AG04449 (cell line): ENCODE results near the gene MTX2.

Experiments used
- CTCF ChIA-PET: fragments of 350-600 bp; formaldehyde crosslinking; extraction: SDS; loops from one replicate; lab custom pipeline; 2021; ENCODE audit warnings: antibody characterized with exemption; lab: Yijun Ruan, JAX
- POLR2A ChIA-PET: fragments of 400-600, 350-600 bp; formaldehyde crosslinking; extraction: SDS; loops from one replicate; lab custom pipeline; 2020; ENCODE audit warnings: antibody characterized with exemption, inconsistent platforms; lab: Yijun Ruan, JAX
- DNase-seq: peaks from one replicate; pipeline ENCODE4 v3.0.0-alpha.2; 2010; ENCODE audit warnings: low read depth, low spot score
- H3K4me3 ChIP-seq: 2 replicates; pipeline ENCODE4 v1.5.1; 2011; ENCODE audit warnings: low read depth, mild to moderate bottlenecking, control low read depth, low read length
- TF ChIP-seq, protein P1 (sequence below): IDR thresholded peaks from one replicate; pipeline ENCODE4 v1.5.1; 2011; ENCODE audit warnings: mild to moderate bottlenecking, moderate library complexity, low read length, control low read depth, inconsistent platforms; ENCODE audit not compliant: insufficient read depth; ENCODE audit errors: missing control alignments

The MTX2 gene

DNA sequence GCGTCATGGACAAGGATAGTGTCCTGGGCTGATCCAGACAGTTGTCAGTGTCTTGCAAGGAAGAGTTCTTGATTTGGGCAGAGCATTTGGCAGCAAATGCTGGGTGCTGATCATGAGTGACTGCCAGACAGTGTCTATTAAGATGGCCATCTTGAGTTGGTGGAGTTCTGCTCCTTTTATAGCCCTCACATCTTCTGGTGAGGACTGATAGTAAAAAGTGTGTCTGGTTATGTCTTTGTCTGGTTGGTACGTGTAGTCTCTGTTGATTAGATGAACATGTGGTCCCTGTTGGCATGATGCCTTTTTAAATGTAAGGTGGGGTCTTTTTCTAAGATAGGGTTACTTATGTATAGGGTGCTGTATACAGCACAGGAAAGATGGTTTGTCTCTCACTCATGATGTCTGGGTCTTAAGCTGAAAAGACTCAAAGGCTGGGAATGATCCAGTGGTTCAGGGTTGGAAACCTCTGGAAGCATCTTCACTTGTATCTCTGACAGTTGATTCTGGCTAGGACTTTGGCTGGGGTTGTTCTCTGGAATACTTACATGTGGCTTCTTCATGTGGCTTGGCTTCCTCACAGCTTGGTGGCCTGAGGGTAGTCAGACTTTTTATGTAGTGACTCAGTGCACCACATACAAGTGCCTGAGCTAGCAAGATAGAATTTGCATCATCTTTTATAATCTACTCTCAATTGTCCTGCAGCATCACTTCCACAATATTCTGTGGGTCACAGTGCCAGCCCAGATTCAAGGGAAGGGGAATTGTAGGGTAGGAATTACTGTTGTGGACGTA is 11.8 kb downstream of the MTX2 start:
- POLR2A ChIA-PET: no interaction called here
- CTCF ChIA-PET: no interaction called here

DNA sequence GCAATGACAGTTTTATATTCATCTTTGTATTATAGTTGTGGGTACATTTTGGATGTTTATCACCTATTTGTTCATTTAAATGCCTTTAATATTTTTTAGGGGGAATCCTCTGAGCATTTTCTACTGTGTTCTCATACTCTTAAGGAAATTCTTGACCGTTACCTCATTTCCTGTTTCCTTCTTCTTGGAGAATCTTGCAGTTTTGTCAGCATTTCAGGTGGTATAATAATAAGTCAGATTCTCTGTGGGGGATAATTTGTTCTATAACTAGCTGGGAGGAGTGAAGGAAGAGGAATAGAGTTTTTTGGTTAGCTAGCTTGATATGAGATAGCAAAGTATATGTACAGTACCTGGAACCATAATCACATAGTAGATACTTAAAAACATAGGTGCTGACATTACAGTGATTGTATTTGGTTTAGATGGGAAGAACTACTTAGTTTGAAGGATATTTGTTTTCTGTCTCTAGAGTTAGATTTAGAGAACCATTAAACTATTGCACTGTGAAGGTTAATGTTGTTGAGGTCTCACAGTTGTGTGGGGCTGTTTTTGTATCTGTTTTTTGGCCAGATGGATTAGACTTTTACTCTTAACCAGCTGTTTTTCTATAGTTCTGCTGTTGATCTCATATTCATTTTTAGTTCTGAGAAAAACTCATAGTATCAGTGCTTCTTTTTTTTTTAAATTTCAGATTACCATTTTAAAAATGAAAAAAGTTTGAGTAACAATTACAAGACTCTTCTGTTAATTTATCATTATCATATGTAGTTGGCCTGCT is 14.2 kb downstream of the MTX2 start:
- TF ChIP-seq, protein P1, sequence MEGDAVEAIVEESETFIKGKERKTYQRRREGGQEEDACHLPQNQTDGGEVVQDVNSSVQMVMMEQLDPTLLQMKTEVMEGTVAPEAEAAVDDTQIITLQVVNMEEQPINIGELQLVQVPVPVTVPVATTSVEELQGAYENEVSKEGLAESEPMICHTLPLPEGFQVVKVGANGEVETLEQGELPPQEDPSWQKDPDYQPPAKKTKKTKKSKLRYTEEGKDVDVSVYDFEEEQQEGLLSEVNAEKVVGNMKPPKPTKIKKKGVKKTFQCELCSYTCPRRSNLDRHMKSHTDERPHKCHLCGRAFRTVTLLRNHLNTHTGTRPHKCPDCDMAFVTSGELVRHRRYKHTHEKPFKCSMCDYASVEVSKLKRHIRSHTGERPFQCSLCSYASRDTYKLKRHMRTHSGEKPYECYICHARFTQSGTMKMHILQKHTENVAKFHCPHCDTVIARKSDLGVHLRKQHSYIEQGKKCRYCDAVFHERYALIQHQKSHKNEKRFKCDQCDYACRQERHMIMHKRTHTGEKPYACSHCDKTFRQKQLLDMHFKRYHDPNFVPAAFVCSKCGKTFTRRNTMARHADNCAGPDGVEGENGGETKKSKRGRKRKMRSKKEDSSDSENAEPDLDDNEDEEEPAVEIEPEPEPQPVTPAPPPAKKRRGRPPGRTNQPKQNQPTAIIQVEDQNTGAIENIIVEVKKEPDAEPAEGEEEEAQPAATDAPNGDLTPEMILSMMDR: no peak
- ChIA-PET CTCF (interaction anchor here (0.7 kb wide), 1 partner anchor 170 kb away, joined by 3 read pairs; no protein-coding TSS in a partner anchor), POLR2A (no interaction called here)
- no peak overlapping the region for H3K4me3 ChIP-seq
- no peak for DNase-seq

More for the DNA sequence above, 11.8 kb downstream of the MTX2 start:
- no peak overlapping the region for H3K4me3 ChIP-seq
- TF ChIP-seq, protein P1: no peak
- peak; percentile 16 for DNase-seq

DNA sequence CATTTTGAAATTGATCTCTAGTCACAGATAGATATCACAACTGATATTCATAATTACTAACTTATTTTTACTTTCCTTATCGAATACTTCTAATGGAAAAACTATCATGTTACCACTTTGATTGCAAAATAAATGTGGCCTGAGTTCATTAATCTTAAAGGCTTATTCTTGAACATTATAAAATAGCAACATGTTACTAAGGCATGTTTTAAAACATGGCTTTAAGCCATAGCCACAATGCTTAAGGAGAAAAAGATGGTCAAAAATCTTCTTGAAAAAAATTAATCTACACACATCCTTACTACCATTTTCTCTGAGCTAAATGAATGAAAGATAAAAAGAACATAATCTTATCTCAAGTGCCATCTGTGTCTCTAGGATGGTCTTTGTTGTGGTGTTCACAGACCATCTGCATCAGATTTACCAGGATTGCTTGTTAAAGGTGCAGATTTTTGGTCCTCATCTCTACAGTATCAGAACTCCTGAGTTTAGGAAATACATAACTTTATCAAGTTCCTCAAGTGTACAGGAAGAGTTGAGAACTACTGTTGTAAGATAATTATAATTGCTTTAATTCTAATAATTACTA is 15.3 kb downstream of the MTX2 start:
- no peak for DNase-seq
- TF ChIP-seq, protein P1: no peak
- ChIA-PET CTCF (interaction anchor here (0.7 to 1.1 kb wide), 2 partner anchors 9 to 14 kb away, joined by 3 read pairs; no protein-coding TSS in a partner anchor), POLR2A (no interaction called here)
- H3K4me3 ChIP-seq: no peak overlapping the region

DNA sequence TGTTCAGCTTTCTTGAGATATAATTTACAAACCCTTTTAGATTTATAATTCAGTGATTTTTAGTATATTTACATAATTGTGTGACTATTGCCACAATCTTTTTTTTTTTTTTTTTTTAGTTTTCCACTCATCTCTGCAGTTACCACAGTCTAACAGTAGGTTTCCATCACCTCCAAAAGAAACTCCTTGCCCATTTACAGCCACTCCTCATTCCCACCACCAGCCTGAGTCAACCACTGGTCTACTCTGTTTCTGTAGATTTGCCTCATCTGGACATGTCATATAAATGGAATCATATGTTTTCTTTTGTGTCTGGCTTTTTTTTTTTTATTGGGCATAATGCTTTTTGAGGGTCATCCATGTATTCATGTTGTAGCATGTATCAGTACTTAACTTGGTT is 16.1 kb downstream of the MTX2 start:
- no peak for DNase-seq
- H3K4me3 ChIP-seq: no peak overlapping the region
- TF ChIP-seq, protein P1: no peak
- POLR2A ChIA-PET: no interaction called here
- CTCF ChIA-PET: interaction anchor here (1.1 kb wide), 1 partner anchor 13 kb away, joined by 3 read pairs; no protein-coding TSS in a partner anchor

DNA sequence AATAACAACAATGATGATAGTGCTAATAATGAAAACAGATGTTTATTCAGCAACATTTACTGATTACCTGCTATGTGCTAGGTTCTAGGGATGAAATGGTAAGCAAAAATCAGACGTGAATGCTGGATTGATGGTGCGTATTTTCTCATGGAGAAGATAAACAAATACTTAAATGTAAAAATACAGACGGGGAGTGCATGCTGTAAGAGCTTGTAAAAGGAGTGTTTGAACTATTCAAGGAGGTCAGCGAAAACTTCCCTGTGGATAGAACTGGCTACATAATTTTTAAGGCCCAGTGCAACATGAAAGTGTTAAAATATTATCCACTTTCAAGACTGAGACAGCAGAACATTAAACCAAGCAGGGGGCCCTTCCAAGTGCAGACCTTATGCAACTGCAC is 22.1 kb downstream of the MTX2 start:
- no peak for DNase-seq
- ChIA-PET POLR2A (no interaction called here), CTCF (interaction anchor here (0.7 kb wide), 1 partner anchor 164 kb away, joined by 3 read pairs; no protein-coding TSS in a partner anchor)
- H3K4me3 ChIP-seq: no peak overlapping the region
- TF ChIP-seq, protein P1: no peak
